Activated naive CD8-positive, alpha-beta T cell (primary cell): ENCODE data around the gene KLHL29.

Source experiments
- H3K27ac Mint-ChIP-seq: one replicate; pipeline ENCODE4 v1.8.0; 2021; ENCODE audit warnings: mixed read lengths
- H3K27me3 Mint-ChIP-seq: one replicate; pipeline ENCODE4 v1.8.0; 2021; ENCODE audit warnings: mixed read lengths
- H3K36me3 Mint-ChIP-seq: one replicate; pipeline ENCODE4 v1.8.0; 2021; ENCODE audit warnings: mixed read lengths
- H3K4me1 Mint-ChIP-seq: one replicate; pipeline ENCODE4 v1.8.0; 2021; ENCODE audit warnings: low read depth, mixed read lengths
- H3K4me3 Mint-ChIP-seq: one replicate; pipeline ENCODE4 v1.8.0; 2021; ENCODE audit warnings: mild to moderate bottlenecking, mixed read lengths
- H3K9me3 Mint-ChIP-seq: one replicate; pipeline ENCODE4 v1.8.0; 2021; ENCODE audit warnings: low read depth, mixed read lengths

Gene KLHL29

GRCh38 chr2:23609254-23609653 is 224.3 kb downstream of the KLHL29 start:
- H3K27me3 Mint-ChIP-seq = peaks cover 2% of the 10 kb centered on the region
- no peak overlapping the region for H3K4me3 Mint-ChIP-seq
- peaks cover 10% of the 10 kb centered on the region for H3K36me3 Mint-ChIP-seq
- H3K9me3 Mint-ChIP-seq = peaks cover 5% of the 10 kb centered on the region
- H3K27ac Mint-ChIP-seq = no peak overlapping the region
- peaks cover 11% of the 10 kb centered on the region for H3K4me1 Mint-ChIP-seq

- Mint-ChIP-seq H3K27ac (no peak overlapping the region), H3K4me3 (no peak overlapping the region), H3K9me3 (peaks cover 5% of the 10 kb centered on the region), H3K4me1 (peaks cover 22% of the 10 kb centered on the region), H3K36me3 (peaks cover 7% of the 10 kb centered on the region), H3K27me3 (peaks cover 2% of the 10 kb centered on the region)
These were observed 226.9 kb downstream of the KLHL29 start for GRCh38 chr2:23611839-23612238.

GRCh38 chr2:23614701-23615100 is 229.7 kb downstream of the KLHL29 start:
- peaks cover 5% of the 10 kb centered on the region for H3K36me3 Mint-ChIP-seq
- peaks cover 5% of the 10 kb centered on the region for H3K9me3 Mint-ChIP-seq
- no peak overlapping the region for H3K4me3 Mint-ChIP-seq
- H3K4me1 Mint-ChIP-seq = peaks cover 22% of the 10 kb centered on the region
- no peak overlapping the region for H3K27ac Mint-ChIP-seq
- no peaks in the 10 kb centered on the region for H3K27me3 Mint-ChIP-seq

- H3K9me3 Mint-ChIP-seq = peaks cover 5% of the 10 kb centered on the region
- peaks cover 5% of the 10 kb centered on the region for H3K36me3 Mint-ChIP-seq
- H3K27ac Mint-ChIP-seq = no peak overlapping the region
- no peaks in the 10 kb centered on the region for H3K27me3 Mint-ChIP-seq
- peaks cover 22% of the 10 kb centered on the region for H3K4me1 Mint-ChIP-seq
- no peak overlapping the region for H3K4me3 Mint-ChIP-seq
These were observed 230.4 kb downstream of the KLHL29 start for GRCh38 chr2:23615216-23616020.

- H3K27me3 Mint-ChIP-seq = no peaks in the 10 kb centered on the region
- no peak overlapping the region for H3K4me3 Mint-ChIP-seq
These were observed 231.7 kb downstream of the KLHL29 start for GRCh38 chr2:23616630-23617029.

GRCh38 chr2:23617167-23617810 is 232.3 kb downstream of the KLHL29 start:
- Mint-ChIP-seq H3K4me3 (no peak overlapping the region), H3K27ac (no peak overlapping the region), H3K27me3 (no peaks in the 10 kb centered on the region), H3K36me3 (no peaks in the 10 kb centered on the region), H3K9me3 (no peaks in the 10 kb centered on the region), H3K4me1 (peaks cover 22% of the 10 kb centered on the region)

More at GRCh38 chr2:23616630-23617029, 231.7 kb downstream of the KLHL29 start:
- Mint-ChIP-seq H3K4me1 (peaks cover 22% of the 10 kb centered on the region), H3K9me3 (peaks cover 4% of the 10 kb centered on the region), H3K27ac (no peak overlapping the region), H3K36me3 (peaks cover 5% of the 10 kb centered on the region)

- Mint-ChIP-seq H3K27ac (no peak overlapping the region), H3K4me1 (peaks cover 21% of the 10 kb centered on the region), H3K9me3 (no peaks in the 10 kb centered on the region), H3K4me3 (no peak overlapping the region), H3K27me3 (no peaks in the 10 kb centered on the region), H3K36me3 (no peaks in the 10 kb centered on the region)
These were observed 232.8 kb downstream of the KLHL29 start for GRCh38 chr2:23617811-23618215.

- Mint-ChIP-seq H3K4me1 (peaks cover 17% of the 10 kb centered on the region), H3K36me3 (no peaks in the 10 kb centered on the region), H3K27me3 (no peaks in the 10 kb centered on the region), H3K4me3 (no peak overlapping the region), H3K9me3 (no peaks in the 10 kb centered on the region), H3K27ac (no peak overlapping the region)
These were observed 233.3 kb downstream of the KLHL29 start for GRCh38 chr2:23618265-23618664.

- H3K4me1 Mint-ChIP-seq = peaks cover 13% of the 10 kb centered on the region
- no peak overlapping the region for H3K27ac Mint-ChIP-seq
- H3K36me3 Mint-ChIP-seq = peaks cover 5% of the 10 kb centered on the region
- no peaks in the 10 kb centered on the region for H3K27me3 Mint-ChIP-seq
- H3K4me3 Mint-ChIP-seq = no peak overlapping the region
- H3K9me3 Mint-ChIP-seq = peaks cover 5% of the 10 kb centered on the region
These were observed 234.0 kb downstream of the KLHL29 start for GRCh38 chr2:23618794-23619530.

GRCh38 chr2:23619941-23620340 is 235.0 kb downstream of the KLHL29 start:
- no peak overlapping the region for H3K27ac Mint-ChIP-seq
- no peak overlapping the region for H3K4me3 Mint-ChIP-seq
- H3K4me1 Mint-ChIP-seq = peaks cover 3% of the 10 kb centered on the region
- H3K27me3 Mint-ChIP-seq = no peaks in the 10 kb centered on the region
- H3K9me3 Mint-ChIP-seq = peaks cover 10% of the 10 kb centered on the region
- peaks cover 8% of the 10 kb centered on the region for H3K36me3 Mint-ChIP-seq

- Mint-ChIP-seq H3K27ac (no peak overlapping the region), H3K9me3 (peaks cover 10% of the 10 kb centered on the region), H3K27me3 (no peaks in the 10 kb centered on the region), H3K36me3 (peaks cover 8% of the 10 kb centered on the region), H3K4me1 (no peaks in the 10 kb centered on the region), H3K4me3 (no peak overlapping the region)
These were observed 235.9 kb downstream of the KLHL29 start for GRCh38 chr2:23620841-23621341.

- H3K27me3 Mint-ChIP-seq = no peaks in the 10 kb centered on the region
- no peaks in the 10 kb centered on the region for H3K4me1 Mint-ChIP-seq
- no peak overlapping the region for H3K27ac Mint-ChIP-seq
- peaks cover 8% of the 10 kb centered on the region for H3K36me3 Mint-ChIP-seq
- H3K4me3 Mint-ChIP-seq = no peak overlapping the region
- peaks cover 10% of the 10 kb centered on the region for H3K9me3 Mint-ChIP-seq
These were observed 236.6 kb downstream of the KLHL29 start for GRCh38 chr2:23621616-23622015.

- H3K27ac Mint-ChIP-seq = no peak overlapping the region
- H3K4me3 Mint-ChIP-seq = no peak overlapping the region
- no peaks in the 10 kb centered on the region for H3K27me3 Mint-ChIP-seq
- H3K36me3 Mint-ChIP-seq = peaks cover 8% of the 10 kb centered on the region
- no peaks in the 10 kb centered on the region for H3K4me1 Mint-ChIP-seq
- H3K9me3 Mint-ChIP-seq = peaks cover 10% of the 10 kb centered on the region
These were observed 237.5 kb downstream of the KLHL29 start for GRCh38 chr2:23622466-23622865.

- H3K27ac Mint-ChIP-seq = no peak overlapping the region
- no peaks in the 10 kb centered on the region for H3K27me3 Mint-ChIP-seq
- peaks cover 10% of the 10 kb centered on the region for H3K9me3 Mint-ChIP-seq
- H3K36me3 Mint-ChIP-seq = peaks cover 8% of the 10 kb centered on the region
- no peaks in the 10 kb centered on the region for H3K4me1 Mint-ChIP-seq
- no peak overlapping the region for H3K4me3 Mint-ChIP-seq
These were observed 238.1 kb downstream of the KLHL29 start for GRCh38 chr2:23622966-23623675.
